Measurements from ENCODE around the gene EOMES. TPM values are rescaled to one million over a fixed set of nuclear protein-coding genes. Genes with fewer than 3 reads are reported as not detected.

EOMES gene
- total RNA-seq, 4 donors from 2014 or later, result 0.22 to 1.7 (median 0.69) TPM

GRCh38 chr3:27720899-27721716 is 1.0 kb downstream of the EOMES start:
- Histone ChIP-seq H3K27ac (no peak overlapping the region), H3K4me1 (peaks cover 0 to 44% (median 20%) of the 10 kb centered on the region in 4 donors), H3K36me3 (no peaks in the 10 kb centered on the region), H3K4me3 (peak overlapping the region; percentile 4 to 45 (median 31)), H3K27me3 (peaks cover 0 to 98% of the 10 kb centered on the region in 2 donors), H3K9me3 (no peaks in the 10 kb centered on the region)
- 3 to 4% methylated on average over 52 to 62 of the region's 64 CpGs for WGBS, 2 donors
- TF ChIP-seq CTCF (IDR thresholded peaks at IDR 0.05), result peak in 2 of 5 experiments; percentile 4 to 20
- TF ChIP-seq EP300 (IDR thresholded peaks at IDR 0.05), result no peak
- no peak for DNase-seq (ENCODE audit: low spot score in 2 of 2)

GRCh38 chr3:27719314-27720003 is 2.7 kb downstream of the EOMES start:
- peaks cover 0 to 98% of the 10 kb centered on the region in 2 donors for H3K27me3 ChIP-seq
- TF ChIP-seq CTCF (IDR thresholded peaks at IDR 0.05) (no peak), EP300 (IDR thresholded peaks at IDR 0.05) (no peak), POLR2A (IDR thresholded peaks at IDR 0.05) (no peak)
- peaks cover 0 to 54% (median 28%) of the 10 kb centered on the region in 4 donors for H3K4me1 ChIP-seq
- no peaks in the 10 kb centered on the region for H3K36me3 ChIP-seq
- no peak overlapping the region for H3K4me3 ChIP-seq
- H3K27ac ChIP-seq, result no peak overlapping the region
- H3K9me3 ChIP-seq, result no peaks in the 10 kb centered on the region
- WGBS, 2 donors, result 65 to 69% methylated on average over 6 of the region's 6 CpGs
- DNase-seq (ENCODE audit: low spot score in 2 of 2), result no peak

- H3K27me3 ChIP-seq, result peaks cover 0 to 98% of the 10 kb centered on the region in 2 donors
- no peaks in the 10 kb centered on the region for H3K36me3 ChIP-seq
- no peak for DNase-seq (ENCODE audit: low spot score in 2 of 2)
- H3K27ac ChIP-seq, result no peak overlapping the region
- H3K9me3 ChIP-seq, result no peaks in the 10 kb centered on the region
- TF ChIP-seq EP300 (IDR thresholded peaks at IDR 0.05) (no peak), POLR2A (IDR thresholded peaks at IDR 0.05) (no peak), CTCF (IDR thresholded peaks at IDR 0.05) (no peak)
- H3K4me3 ChIP-seq, result no peak overlapping the region
- peaks cover 0 to 54% (median 29%) of the 10 kb centered on the region in 4 donors for H3K4me1 ChIP-seq
- WGBS, 2 donors, result 75 to 78% methylated on average over 5 of the region's 5 CpGs
Measured at GRCh38 chr3:27718459-27718858, 3.7 kb downstream of the EOMES start.

GRCh38 chr3:27717200-27717852 is 4.8 kb downstream of the EOMES start:
- DNase-seq (ENCODE audit: low spot score in 2 of 2), result no peak
- no peak overlapping the region for H3K27ac ChIP-seq
- no peaks in the 10 kb centered on the region for H3K36me3 ChIP-seq
- peaks cover 0 to 94% of the 10 kb centered on the region in 2 donors for H3K27me3 ChIP-seq
- WGBS, 2 donors, result 89 to 91% methylated on average over 16 of the region's 16 CpGs
- H3K9me3 ChIP-seq, result no peaks in the 10 kb centered on the region
- peaks cover 0 to 52% (median 30%) of the 10 kb centered on the region in 4 donors for H3K4me1 ChIP-seq
- no peak overlapping the region for H3K4me3 ChIP-seq
- TF ChIP-seq EP300 (IDR thresholded peaks at IDR 0.05), result no peak
- no peak for TF ChIP-seq POLR2A (IDR thresholded peaks at IDR 0.05)
- no peak for TF ChIP-seq CTCF (IDR thresholded peaks at IDR 0.05)
